NT2/D1 (cell line): Measurements from ENCODE around the gene S1PR3.

Experiments
- DNase-seq: peaks from one replicate; pipeline ENCODE4 v3.0.0-alpha.2; 2011; ENCODE audit warnings: low read depth, low spot score
- H3K27me3 ChIP-seq: 2 replicates; pipeline ENCODE4 v1.6.0; 2011; ENCODE audit warnings: mild to moderate bottlenecking; ENCODE audit not compliant: insufficient read length, insufficient read depth
- H3K36me3 ChIP-seq: 2 replicates; pipeline ENCODE4 v1.6.1; 2011; ENCODE audit warnings: mild to moderate bottlenecking, low read length, mixed read lengths; ENCODE audit not compliant: insufficient read depth, insufficient read length
- H3K4me1 ChIP-seq: 2 replicates; pipeline ENCODE4 v1.5.1; 2011; ENCODE audit not compliant: insufficient read depth, insufficient read length
- H3K4me3 ChIP-seq: 2 replicates; pipeline ENCODE4 v1.5.1; 2011; ENCODE audit warnings: low read depth; ENCODE audit not compliant: insufficient read length
- H3K9ac ChIP-seq: 2 replicates; pipeline ENCODE4 v1.6.0; 2011; ENCODE audit warnings: low read depth; ENCODE audit not compliant: insufficient read length
- H3K9me3 ChIP-seq: 2 replicates; pipeline ENCODE4 v1.5.1; 2011; ENCODE audit warnings: mild to moderate bottlenecking, low read length; ENCODE audit not compliant: insufficient read depth
- SUZ12 ChIP-seq: IDR thresholded peaks from 2 replicates; pipeline ENCODE4 v1.6.1; 2011; ENCODE audit not compliant: insufficient read length, insufficient read depth; ENCODE audit errors: extremely low read depth
- YY1 ChIP-seq: IDR thresholded peaks from 2 replicates; pipeline ENCODE4 v1.6.1; 2011; ENCODE audit not compliant: insufficient read length, insufficient read depth
- ZNF274 ChIP-seq: IDR thresholded peaks from 2 replicates; pipeline ENCODE4 v1.6.1; 2011; ENCODE audit warnings: mild to moderate bottlenecking, low read depth, low read length

Gene S1PR3

GRCh38 chr9:88988796-88989641, 2.2 kb upstream of the S1PR3 start:
- no peak overlapping the region for H3K4me3 ChIP-seq
- no peak for DNase-seq

GRCh38 chr9:88990041-88990728, 1.1 kb upstream of the S1PR3 start:
- no peaks in the 10 kb centered on the region for H3K27me3 ChIP-seq
- H3K4me1 ChIP-seq: peaks cover 5% of the 10 kb centered on the region
- no peaks in the 10 kb centered on the region for H3K9me3 ChIP-seq
- DNase-seq: no peak
- peak overlapping the region; percentile 61 for H3K9ac ChIP-seq
- H3K36me3 ChIP-seq: peaks cover 20% of the 10 kb centered on the region
- peak overlapping the region; percentile 54 for H3K4me3 ChIP-seq
- no peak for TF ChIP-seq SUZ12
- TF ChIP-seq YY1: no peak
- TF ChIP-seq ZNF274: no peak

More at GRCh38 chr9:88988796-88989641, 2.2 kb upstream of the S1PR3 start:
- Histone ChIP-seq H3K27me3 (no peaks in the 10 kb centered on the region), H3K9me3 (no peaks in the 10 kb centered on the region), H3K4me1 (peaks cover 5% of the 10 kb centered on the region), H3K36me3 (peaks cover 8% of the 10 kb centered on the region), H3K9ac (no peak overlapping the region)
- no peak for TF ChIP-seq ZNF274
- no peak for TF ChIP-seq SUZ12
- no peak for TF ChIP-seq YY1

GRCh38 chr9:88990729-88991065, 571 bp upstream of the S1PR3 start:
- Histone ChIP-seq H3K27me3 (no peaks in the 10 kb centered on the region), H3K4me1 (peaks cover 5% of the 10 kb centered on the region), H3K9me3 (no peaks in the 10 kb centered on the region), H3K36me3 (peaks cover 25% of the 10 kb centered on the region), H3K9ac (peak overlapping the region; percentile 61), H3K4me3 (peak overlapping the region; percentile 54)
- no peak for TF ChIP-seq ZNF274
- no peak for TF ChIP-seq SUZ12
- no peak for TF ChIP-seq YY1
- peak; percentile 39 for DNase-seq

GRCh38 chr9:88992556-88992955, 1.3 kb downstream of the S1PR3 start:
- Histone ChIP-seq H3K9ac (no peak overlapping the region), H3K27me3 (no peaks in the 10 kb centered on the region), H3K9me3 (no peaks in the 10 kb centered on the region), H3K36me3 (peaks cover 44% of the 10 kb centered on the region), H3K4me3 (peak overlapping the region; percentile 80), H3K4me1 (peaks cover 5% of the 10 kb centered on the region)
- TF ChIP-seq SUZ12 (no peak), ZNF274 (no peak), YY1 (no peak)
- no peak for DNase-seq

- DNase-seq: no peak
- no peak for TF ChIP-seq YY1
- TF ChIP-seq ZNF274: no peak
- TF ChIP-seq SUZ12: no peak
- Histone ChIP-seq H3K9me3 (no peaks in the 10 kb centered on the region), H3K4me3 (no peak overlapping the region), H3K27me3 (no peaks in the 10 kb centered on the region), H3K4me1 (peaks cover 5% of the 10 kb centered on the region), H3K36me3 (peaks cover 48% of the 10 kb centered on the region), H3K9ac (no peak overlapping the region)
These were observed 2.1 kb downstream of the S1PR3 start for GRCh38 chr9:88993327-88993726.

GRCh38 chr9:88993871-88994460, 2.7 kb downstream of the S1PR3 start:
- Histone ChIP-seq H3K4me3 (no peak overlapping the region), H3K9me3 (no peaks in the 10 kb centered on the region), H3K9ac (no peak overlapping the region), H3K27me3 (no peaks in the 10 kb centered on the region), H3K36me3 (peaks cover 48% of the 10 kb centered on the region), H3K4me1 (peaks cover 6% of the 10 kb centered on the region)
- DNase-seq: no peak
- TF ChIP-seq ZNF274: no peak

- Histone ChIP-seq H3K9ac (no peak overlapping the region), H3K36me3 (peaks cover 48% of the 10 kb centered on the region), H3K4me3 (no peak overlapping the region), H3K27me3 (no peaks in the 10 kb centered on the region), H3K9me3 (no peaks in the 10 kb centered on the region), H3K4me1 (peaks cover 2% of the 10 kb centered on the region)
- DNase-seq: no peak
- TF ChIP-seq SUZ12: no peak
- TF ChIP-seq YY1: no peak
- TF ChIP-seq ZNF274: no peak
These were observed 3.4 kb downstream of the S1PR3 start for GRCh38 chr9:88994469-88995199.
